IPS DF 4.7 (cell line): ENCODE data around the gene FBXO34.
"Not testable (repeated sequence)": the region's sequence is repeated elsewhere in the genome, so short reads cannot be mapped to it uniquely, and the experiment has no call there.

Experiments
- DNase-seq: peaks from one replicate; pipeline ENCODE4 v3.0.0-alpha.2; 2013; ENCODE audit warnings: low spot score; ENCODE audit errors: extremely low read depth

The FBXO34 gene

DNA sequence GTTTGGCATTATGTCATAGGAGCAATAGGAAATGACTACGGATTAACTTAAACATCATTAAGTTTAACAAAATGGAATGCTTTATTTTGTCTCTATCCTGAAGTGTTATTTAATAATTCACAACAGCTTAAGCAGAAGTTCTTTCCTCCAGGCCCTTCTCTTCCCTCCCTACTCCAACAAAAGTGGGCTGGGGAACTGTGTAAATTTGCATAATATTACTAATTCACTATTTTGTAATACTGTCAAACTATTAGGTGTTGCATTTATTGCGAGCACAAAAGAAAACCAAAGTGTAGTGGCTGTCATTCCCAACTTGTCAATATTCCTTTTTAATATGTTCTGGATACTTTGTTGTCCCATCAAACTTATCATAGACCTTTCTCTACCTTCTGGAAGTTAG, 70.6 kb downstream of the FBXO34 start:
- no peak for DNase-seq

DNA sequence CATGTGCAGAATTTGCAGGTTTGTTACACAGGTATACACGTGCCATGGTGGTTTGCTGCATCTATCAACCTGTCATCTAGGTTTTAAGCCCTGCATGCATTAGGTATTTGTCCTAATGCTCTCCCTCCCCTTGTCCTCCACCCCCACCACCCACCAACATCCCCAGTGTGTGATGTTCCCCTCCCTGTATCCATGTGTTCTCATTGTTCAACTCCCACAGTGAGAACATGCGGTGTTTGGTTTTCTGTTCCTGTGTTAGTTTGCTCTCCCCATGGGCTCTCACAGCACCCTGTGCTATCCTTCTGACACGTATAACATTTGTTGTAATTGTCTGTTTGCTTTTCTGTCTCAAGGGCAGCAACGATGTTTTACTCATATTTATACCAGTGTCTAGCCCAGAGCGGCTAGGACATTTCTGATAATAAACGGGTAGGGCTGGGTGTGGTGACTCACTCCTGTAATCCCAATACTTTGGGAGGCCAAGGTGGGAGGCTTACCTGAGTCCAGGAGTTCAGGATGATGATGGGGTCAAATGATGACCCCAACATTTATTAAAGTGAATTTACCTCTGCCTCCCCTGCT, 73.5 kb downstream of the FBXO34 start:
- not testable (repeated sequence) for DNase-seq

DNA sequence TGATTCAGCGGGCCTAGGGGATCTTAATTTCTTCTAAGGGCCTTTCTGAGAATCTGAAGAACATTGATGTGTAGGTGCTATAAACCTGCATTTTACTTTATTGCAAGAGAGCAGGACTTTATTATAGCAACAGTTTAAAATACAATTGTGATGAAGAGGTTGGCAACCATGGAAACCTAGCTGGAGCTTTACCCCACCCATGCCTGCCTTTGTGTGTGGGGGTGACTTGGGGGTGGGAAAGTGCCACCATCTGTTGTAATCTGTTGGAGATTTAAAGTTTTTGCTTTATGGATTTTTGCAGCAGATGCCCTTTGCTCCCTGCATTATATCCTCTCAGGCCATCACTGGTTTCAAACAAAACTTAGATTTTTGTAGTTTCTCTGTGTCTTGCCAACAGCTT, 75.8 kb downstream of the FBXO34 start:
- no peak for DNase-seq

DNA sequence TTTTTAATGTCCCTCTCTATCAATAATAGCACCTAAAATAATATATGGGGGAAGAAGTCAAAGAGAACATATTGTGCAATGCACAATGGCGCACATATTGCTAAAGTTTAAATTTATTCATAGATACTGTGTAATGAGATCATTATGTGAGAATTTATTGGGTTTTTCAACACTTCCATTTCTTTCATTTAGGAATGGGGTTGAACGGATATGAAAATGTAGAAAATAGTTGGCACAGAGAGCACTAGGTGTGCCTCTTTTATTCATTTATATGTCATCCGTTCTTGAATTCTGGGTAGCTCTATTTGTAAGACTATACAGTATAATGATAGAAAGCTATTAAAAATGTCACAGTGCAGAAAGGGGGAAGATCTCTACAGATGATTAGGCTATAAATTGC, 76.5 kb downstream of the FBXO34 start:
- no peak for DNase-seq

DNA sequence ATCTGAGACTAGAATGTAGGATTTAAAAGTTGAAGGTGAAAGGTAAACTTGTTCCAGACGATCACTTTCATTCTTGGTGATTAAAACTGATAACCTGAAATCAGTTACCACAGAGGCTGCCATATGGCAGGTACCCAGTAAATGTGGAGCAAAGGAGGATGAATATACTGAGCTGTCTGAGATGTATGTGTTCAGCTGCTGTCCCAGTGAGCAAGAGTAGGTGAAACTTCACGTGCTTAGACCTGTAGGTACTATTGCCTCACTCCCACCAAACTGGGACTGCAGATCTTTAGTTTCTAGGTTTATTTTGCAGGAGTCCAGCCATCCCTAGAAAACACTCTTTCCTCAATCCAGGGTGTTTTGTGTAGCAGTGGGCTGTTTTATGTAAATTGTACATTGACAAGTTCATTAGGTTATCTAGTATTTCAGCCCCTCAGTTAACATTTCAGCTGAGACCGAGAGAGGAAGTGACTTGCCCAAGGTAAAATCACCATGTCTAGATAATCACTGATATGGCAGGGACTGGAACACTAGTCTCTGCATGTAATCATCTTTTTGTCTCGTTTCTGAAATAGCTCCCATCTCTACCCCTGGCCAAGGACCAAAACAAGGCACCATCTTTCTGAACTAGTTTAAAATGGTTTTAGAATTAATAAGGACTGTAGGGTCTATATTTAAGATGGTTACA, 77.7 kb downstream of the FBXO34 start:
- no peak for DNase-seq

DNA sequence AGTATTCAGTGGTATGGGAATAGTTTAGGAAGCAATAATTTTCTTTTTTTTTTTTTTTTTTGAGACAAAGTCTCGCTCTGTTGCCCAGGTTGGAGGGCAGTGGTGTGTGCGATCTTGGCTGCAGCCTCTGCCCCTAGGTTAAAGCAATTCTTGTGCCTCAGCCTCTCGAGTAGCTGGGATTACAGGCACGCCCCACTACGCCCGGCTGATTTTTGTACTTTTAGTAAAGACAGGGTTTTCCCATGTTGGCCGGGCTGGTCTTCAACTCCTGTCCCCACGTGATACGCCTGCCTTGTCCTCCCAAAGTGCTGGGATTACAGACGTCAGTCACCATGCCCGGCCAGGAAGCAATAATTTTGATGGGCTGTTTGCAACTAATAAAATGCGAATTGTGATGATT, 78.3 kb downstream of the FBXO34 start:
- DNase-seq = no peak

DNA sequence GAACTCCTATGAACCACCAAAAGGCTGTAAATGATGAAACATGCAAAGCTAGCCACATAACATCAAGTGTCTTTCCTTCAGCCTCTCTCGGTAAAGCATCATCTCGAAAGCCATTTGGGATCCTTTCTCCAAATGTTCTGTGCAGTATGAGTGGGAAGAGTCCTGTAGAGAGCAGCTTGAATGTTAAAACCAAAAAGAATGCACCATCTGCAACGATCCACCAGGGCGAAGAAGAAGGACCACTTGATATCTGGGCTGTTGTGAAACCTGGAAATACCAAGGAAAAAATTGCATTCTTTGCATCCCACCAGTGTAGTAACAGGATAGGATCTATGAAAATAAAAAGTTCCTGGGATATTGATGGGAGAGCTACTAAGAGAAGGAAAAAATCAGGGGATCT, 79.2 kb downstream of the FBXO34 start:
- no peak for DNase-seq

DNA sequence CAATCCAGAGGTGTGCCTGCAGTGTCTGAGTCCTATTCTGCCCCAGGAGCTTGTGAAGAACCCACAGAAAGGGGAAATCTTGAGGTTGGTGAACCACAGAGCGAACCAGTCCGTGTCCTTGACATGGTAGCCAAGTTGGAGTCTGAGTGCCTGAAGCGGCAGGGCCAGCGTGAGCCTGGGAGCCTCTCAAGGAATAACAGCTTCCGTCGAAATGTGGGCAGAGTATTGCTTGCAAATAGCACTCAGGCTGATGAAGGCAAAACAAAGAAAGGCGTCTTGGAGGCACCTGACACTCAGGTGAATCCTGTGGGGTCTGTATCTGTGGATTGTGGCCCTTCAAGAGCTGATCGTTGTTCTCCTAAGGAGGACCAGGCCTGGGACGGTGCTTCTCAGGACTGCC, 79.9 kb downstream of the FBXO34 start:
- DNase-seq = no peak

DNA sequence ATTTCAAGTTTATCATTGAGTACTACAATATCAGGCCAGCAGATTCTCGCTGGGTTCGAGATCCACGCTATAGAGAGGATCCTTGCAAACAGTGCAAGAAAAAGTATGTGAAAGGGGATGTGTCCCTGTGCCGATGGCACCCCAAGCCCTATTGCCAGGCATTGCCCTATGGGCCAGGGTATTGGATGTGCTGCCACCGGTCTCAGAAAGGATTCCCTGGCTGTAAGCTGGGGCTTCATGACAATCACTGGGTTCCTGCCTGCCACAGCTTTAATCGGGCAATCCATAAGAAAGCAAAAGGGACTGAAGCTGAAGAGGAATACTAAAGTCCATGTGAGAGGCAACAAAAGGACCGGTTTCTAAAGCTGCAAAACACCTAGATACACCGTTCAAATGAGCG, 81.0 kb downstream of the FBXO34 start:
- no peak for DNase-seq

DNA sequence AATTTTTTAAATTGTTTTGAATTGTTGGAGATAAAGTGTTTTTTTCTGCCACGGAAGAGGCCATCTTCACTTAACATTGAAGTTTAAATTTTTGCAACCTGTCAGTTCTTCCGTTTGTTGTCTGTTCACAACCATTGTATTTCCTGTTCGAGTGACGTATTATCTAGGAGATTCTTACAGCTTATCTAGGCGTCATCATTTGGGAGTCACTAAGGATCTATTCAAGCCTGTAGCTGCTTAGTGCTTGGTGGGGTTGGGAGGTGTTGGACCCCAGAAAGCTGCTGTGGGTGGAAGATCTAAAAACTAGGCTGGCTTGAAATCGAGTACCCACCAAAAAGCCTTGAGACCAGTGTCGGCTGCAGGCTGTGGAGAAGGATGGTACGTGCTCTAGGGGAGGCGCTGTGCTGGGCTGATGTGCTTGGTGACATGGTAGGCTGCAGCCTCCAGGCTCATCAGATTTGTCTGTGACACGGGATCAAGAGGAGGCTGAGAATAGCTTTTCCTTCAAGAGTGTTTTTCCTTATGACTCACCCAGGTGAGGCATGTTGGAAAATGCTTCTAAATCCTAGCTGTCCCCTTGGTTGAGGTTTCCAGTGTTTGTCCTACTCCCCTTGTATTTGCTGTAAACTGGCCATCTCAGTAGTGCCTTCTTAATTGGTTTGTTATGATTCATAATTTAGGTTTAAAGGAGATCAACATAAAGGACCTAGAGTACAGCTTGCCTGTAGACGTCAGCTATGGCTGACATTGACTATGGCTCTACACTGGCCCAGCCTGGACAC, 82.7 kb downstream of the FBXO34 start:
- no peak for DNase-seq

DNA sequence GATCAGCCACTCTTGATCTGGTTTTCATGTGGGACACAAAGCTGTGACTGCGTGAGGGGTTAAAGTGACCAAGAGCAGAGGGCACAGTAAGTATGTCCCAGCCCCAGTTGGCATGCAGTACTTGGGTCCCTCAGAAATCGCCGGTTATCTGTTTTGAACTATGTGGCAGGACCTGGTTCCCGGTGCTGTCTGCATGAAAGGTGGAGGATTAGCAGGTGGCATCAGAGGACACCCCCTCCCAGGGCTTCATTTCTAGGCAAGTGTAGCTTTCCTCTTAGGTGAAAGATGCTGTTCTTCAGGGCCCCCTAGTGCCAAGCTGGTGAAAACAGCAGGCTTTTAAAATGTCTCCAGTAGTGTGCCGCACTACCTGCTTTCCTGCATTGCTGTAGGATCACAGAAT, 83.3 kb downstream of the FBXO34 start:
- peak; percentile 14 for DNase-seq

DNA sequence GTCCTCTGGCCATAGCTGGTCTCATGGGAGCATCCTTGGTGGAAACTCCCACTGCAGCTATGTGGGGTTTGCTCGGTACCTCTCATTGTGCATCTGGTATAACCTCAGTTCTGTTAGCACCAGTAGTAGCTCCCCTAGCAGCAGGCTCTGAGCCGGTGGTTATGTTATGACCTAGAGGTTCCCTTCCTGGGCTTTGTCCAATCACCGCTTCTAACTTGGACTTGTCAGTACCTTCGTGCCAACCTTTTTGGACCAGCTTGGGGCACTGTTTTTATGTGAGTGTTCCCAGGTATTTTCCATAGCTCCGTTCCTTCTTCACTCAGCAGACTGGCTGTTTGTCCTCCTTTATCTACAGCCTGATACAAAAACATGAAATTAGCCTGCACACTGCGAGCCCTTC, 84.7 kb downstream of the FBXO34 start:
- DNase-seq = no peak

DNA sequence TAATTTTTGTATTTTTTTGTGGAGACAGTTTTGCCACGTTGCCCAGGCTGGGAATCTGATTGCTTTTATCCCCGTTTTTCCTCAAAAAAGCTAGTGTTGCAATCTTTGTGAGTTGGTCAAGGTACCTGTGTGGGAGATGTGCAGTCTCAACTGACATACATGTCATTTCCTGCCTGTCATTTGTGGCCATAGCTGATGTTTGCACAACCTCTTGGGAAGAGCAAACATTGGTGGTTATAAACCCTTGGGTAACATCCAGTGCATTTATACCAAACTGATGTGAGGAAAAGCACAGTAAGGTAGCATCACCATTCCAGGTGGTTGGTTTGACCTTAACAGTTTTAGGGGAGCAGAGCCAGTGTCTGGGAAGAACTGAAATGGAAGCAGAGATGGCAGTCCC, 85.7 kb downstream of the FBXO34 start:
- DNase-seq = no peak

DNA sequence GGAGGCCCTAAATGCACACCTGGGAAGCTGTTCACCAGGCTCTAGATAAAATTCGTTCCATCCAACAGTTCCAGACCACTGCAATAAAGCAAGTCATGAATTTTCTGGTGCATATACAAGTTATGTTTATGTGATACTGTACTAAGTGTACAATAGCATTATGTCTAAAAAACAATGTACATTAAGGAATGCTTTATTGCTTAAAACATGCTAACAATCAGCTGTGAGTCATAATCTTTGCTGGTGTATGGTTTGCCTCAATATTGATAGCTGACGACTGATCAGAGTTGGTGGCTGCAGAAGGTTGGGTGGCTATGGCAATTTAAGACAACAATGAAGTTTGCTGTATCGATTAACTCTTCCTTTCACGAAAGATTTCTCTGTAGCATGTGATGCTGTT, 88.1 kb downstream of the FBXO34 start:
- no peak for DNase-seq

DNA sequence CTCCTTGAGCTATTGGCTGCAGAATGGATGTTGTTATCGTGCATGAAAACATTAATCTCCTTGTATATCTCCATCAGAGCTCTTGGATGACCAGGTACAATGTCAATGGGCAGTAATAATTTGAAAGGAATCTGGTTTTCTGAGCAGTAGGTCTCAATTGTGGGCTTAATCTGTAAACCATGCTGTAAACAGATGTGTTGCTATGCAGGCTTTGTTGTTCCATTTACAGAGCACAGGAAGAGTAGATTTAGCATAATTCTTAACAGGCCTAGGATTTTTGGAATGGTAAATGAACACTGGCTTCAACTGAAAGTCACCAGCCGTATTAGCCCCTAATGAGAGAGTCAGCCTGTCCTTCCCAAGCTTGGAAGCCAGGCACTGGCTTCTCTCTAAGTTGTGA, 90.0 kb downstream of the FBXO34 start:
- no peak for DNase-seq

DNA sequence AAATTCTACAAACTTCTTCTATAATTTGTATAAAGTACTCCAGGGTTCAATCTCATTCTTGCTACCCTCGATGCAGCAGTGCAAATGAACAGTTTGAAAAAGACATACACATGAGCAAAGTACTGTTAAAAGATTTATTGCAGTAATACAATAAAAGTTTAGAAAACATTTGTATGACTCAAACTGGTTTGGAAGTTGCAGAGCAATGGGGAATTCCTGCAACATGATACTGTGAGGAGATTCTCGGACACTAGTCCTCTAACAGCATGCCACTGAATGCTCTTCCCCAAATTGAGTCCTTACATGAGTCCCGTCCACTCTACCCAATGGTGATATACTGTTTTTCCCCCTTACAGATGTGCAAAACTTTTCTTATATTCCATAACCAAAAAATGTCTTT, 95.0 kb downstream of the FBXO34 start:
- DNase-seq = no peak

DNA sequence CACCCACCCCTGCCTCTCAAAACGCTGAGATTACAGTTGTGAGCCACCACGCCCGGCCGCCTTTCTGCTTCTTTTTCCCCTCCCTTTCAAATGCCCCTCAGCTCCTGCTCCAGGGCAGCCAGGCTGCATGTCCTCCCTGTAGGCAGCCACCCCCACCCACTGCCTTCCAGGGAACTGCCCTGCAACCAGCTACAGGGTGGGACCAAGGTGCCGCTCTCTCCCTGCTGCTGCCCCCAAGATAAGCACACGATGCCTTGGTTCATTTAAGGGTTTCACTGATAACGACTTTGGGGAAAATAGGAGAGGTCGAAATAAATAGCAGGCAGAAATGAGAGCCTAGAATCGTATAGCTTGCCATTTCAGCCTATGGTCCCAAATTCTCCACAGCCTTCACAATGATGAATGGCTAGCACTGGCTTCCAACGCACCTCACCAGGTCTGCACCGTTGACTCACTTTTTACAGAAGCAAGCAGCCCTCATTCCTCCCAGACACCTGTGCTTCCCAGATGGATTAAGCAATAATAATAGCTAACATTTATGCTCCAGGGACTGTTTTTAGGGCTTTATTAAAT, 99.7 kb downstream of the FBXO34 start:
- no peak for DNase-seq

DNA sequence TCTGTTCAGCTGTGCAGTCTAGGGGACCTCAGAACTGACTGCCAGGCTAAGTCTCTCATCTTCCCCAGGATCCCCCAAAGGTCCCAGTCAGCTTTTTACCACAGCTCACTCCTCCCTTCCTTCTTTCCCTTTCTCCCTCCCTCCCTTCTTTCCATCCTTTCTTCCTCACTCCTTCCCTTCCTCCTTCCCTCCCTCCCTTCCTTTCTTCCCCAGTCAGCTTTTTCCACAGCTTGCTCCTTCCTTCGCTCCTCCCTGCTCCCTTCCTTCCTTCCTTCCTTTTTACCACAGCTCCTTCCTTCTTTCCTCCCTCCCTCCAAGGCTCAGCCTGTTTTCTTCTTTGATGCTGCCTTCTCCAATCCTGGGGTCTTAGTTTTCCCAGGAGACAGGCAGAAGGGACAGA, 101.2 kb downstream of the FBXO34 start:
- DNase-seq = no peak

DNA sequence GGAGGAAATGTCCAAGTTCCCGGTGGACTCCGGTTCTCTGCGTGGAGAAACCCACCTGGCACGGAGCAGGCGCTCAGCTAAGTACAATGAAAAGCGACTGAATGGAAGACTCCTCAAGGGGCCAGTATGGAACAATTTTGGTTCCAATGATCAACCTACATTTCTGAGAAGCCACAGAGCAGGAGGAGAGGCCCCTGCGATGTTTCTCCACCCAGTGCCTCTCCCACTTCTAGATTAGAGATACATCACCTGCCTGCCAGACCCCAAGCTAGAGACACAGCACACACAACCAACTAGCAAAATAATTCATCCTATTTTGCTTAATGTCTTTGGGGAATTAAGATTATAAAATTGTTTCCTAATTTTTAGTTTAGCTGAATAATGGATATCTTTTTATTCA, 101.6 kb downstream of the FBXO34 start:
- no peak for DNase-seq

DNA sequence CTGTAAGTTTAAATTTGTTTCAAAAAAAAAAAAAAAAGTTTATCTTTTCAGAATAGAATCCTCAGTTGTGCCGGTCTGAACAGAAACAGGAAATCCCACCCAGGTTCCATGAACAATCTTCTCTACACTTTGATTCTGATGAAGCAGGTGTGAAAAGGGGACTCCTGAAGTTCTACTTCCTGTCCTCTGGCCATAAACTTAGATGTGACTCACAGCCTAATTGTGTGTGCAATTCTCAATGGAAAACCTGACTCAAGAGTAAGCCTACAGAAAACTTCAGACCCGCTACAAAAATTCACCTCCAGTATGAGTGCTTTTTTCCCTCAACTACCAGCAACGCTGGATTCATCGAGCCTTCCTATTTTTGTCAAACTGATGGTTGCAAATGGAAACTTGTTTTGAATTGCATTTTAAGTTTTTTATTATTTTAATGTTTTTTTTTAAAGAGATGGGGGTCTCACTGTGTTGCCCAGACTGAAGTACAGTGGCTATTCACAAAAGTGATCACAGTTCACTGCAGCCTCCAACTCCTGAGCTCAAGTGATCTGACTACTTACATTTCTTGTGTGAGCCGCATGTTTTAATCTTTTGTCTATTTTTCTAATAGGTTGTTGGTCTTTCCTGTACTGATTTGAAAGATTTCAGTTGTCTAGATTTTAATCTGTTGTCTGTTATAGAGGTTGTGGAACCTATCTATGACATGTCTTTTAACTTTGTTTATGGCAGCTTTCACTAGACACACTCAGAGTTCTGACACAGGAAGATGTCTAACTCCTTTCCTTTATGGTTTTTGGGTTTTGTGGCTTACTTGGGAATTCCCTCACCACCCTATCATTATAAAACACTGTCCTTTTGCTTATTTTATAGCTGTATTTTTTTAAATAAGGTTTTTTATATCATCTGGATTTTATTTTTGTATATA, 102.8 kb downstream of the FBXO34 start:
- no peak for DNase-seq

DNA sequence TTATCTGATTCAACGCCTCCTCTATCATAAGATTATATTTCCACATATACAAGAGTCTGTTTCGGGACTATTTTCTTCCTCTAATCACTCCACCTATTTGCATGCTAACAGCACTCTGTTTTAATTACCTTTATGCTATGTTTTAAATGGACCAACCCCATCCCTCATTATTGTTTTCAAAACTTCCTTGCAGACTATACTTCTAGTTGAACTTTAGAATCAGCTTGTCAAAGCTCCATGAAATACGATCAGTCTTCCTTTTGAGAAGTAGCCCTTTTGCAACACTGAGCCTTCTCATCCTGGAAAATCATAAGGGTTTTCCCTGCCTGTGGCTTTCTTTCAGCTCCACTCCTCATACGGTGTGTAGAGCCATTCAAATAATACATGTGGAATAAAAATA, 103.5 kb downstream of the FBXO34 start:
- DNase-seq = no peak
